Measurements from ENCODE around the gene BRD7.

The BRD7 gene

DNA sequence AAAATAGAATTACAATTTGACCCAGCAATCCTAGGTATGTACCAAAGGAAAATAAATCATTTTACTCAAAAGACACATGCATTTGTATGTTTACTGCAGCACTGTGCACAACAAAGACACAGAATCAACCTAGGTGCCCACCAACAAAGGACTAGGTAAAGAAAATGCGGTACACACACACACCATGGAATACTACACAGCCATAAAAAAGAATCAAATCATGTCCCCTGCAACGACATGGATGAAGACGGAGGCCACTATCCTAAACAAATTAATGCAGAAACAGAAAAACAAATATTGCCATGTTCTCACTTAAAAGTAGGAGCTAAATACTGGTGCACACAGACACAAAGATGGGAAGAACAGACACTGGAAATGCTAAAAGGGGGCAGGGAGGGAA, 36.2 kb downstream of the BRD7 start:
- H3K4me1 Mint-ChIP-seq: peaks cover 8% of the 10 kb centered on the region

DNA sequence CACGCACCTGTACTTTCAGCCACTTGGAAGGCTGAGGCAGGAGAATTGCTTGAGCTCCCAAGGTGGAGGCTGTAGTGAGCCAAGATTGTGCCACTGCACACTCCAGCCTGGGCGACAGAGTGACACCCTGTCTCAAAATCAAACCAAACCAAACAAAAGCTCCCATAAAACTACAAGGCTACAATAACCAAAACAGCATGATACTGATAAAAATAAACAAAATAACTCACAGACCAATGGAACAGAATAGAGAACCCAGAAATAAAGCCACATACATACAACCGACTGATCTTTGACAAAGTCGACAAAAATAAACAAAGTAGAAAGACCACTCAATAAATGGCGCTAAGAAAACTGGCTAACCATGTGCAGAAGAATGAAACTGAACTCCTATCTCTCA, 37.2 kb downstream of the BRD7 start:
- DNase-seq: no peak
- TF ChIP-seq, protein P1, sequence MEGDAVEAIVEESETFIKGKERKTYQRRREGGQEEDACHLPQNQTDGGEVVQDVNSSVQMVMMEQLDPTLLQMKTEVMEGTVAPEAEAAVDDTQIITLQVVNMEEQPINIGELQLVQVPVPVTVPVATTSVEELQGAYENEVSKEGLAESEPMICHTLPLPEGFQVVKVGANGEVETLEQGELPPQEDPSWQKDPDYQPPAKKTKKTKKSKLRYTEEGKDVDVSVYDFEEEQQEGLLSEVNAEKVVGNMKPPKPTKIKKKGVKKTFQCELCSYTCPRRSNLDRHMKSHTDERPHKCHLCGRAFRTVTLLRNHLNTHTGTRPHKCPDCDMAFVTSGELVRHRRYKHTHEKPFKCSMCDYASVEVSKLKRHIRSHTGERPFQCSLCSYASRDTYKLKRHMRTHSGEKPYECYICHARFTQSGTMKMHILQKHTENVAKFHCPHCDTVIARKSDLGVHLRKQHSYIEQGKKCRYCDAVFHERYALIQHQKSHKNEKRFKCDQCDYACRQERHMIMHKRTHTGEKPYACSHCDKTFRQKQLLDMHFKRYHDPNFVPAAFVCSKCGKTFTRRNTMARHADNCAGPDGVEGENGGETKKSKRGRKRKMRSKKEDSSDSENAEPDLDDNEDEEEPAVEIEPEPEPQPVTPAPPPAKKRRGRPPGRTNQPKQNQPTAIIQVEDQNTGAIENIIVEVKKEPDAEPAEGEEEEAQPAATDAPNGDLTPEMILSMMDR (IDR thresholded peaks at IDR 0.05): no peak
- no peaks in the 10 kb centered on the region for H3K9me3 Mint-ChIP-seq
- H3K36me3 Mint-ChIP-seq (ENCODE audit: low read depth): peaks cover 58% of the 10 kb centered on the region
- H3K4me1 Mint-ChIP-seq: peaks cover 13% of the 10 kb centered on the region
- no peak overlapping the region for H3K4me3 Mint-ChIP-seq
- no peaks in the 10 kb centered on the region for H3K27me3 Mint-ChIP-seq (ENCODE audit: low read depth, poor library complexity)
- H3K27ac Mint-ChIP-seq: no peak overlapping the region

More for the DNA sequence above, 36.2 kb downstream of the BRD7 start:
- no peak overlapping the region for H3K4me3 Mint-ChIP-seq
- no peaks in the 10 kb centered on the region for H3K27me3 Mint-ChIP-seq (ENCODE audit: low read depth, poor library complexity)
- H3K9me3 Mint-ChIP-seq: no peaks in the 10 kb centered on the region
- TF ChIP-seq, protein P1 (IDR thresholded peaks at IDR 0.05): no peak
- H3K27ac Mint-ChIP-seq: no peak overlapping the region
- H3K36me3 Mint-ChIP-seq (ENCODE audit: low read depth): peaks cover 57% of the 10 kb centered on the region
- no peak for DNase-seq

DNA sequence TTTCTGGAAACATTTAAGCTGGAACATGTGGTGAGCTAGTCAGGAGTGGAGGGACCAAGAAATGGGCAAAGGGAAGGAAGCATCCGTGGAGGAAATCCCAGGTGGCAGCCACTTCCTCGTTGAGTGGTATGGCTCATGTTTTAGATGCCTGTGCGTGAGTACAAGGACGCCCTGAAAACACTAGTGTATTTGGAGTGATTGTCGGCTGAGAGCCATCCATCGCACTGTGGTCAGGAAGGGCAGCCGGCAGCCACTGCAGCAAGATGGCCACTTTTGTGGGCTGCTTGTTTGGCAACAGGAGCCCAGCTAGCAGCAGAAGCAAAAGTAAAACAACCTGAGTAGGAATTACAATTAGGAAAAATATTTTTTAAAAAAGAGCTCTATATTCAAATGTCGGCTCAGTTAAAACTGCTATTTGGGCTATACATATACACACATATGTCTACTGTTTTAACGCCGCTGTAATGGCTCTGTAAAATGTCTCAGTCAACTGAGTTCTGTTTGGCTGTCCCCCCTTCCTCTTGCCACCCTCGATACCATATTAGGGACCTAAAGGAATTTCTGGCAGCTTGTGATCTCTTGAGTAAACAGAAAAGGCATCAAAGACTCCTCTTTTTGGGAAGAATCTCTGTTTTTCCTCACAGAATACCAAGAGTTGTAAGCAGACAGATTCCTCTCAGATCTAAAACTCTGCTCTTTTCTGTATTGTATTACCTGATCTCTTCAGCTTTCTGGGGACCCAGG, 39.2 kb downstream of the BRD7 start:
- Mint-ChIP-seq H3K9me3 (no peaks in the 10 kb centered on the region), H3K27ac (peak overlapping the region; percentile 8), H3K4me1 (peaks cover 14% of the 10 kb centered on the region), H3K4me3 (no peak overlapping the region), H3K36me3 (ENCODE audit: low read depth) (peaks cover 63% of the 10 kb centered on the region), H3K27me3 (ENCODE audit: low read depth, poor library complexity) (no peaks in the 10 kb centered on the region)
- no peak for DNase-seq
- TF ChIP-seq, protein P1 (IDR thresholded peaks at IDR 0.05): no peak

DNA sequence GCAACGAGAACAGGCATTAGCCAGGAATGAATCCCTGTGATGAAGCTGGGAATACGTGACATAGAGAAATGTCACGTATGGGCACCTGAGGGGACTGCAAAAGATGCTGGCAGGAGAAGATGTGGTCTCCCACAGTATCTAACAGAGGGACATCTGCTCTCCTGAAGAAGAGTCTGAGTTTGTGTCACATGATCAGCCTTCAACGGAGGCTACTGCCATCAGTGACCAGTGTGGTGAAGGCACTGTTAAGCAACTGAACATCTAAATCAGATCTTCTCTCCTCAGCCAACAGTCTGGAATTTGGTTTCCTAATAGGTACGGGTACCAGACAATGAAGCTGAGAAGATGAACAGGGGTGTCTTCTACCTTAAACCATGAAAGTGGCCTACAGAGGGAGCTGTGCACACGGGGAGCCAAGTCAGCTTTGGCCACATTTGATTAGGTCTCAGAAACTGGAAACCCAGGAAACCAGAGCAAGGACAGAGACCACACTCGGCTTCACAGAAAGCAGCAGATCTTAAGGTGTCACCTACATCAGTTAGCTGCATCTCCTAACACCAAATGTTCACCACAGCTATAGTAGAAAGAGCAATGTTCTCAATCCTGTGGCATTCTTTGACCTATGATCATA, 41.8 kb downstream of the BRD7 start:
- no peak overlapping the region for H3K27ac Mint-ChIP-seq
- H3K27me3 Mint-ChIP-seq (ENCODE audit: low read depth, poor library complexity): no peaks in the 10 kb centered on the region
- H3K36me3 Mint-ChIP-seq (ENCODE audit: low read depth): peaks cover 52% of the 10 kb centered on the region
- DNase-seq: no peak
- no peaks in the 10 kb centered on the region for H3K9me3 Mint-ChIP-seq
- H3K4me1 Mint-ChIP-seq: peaks cover 22% of the 10 kb centered on the region
- H3K4me3 Mint-ChIP-seq: no peak overlapping the region
- TF ChIP-seq, protein P1 (IDR thresholded peaks at IDR 0.05): peak; percentile 41

DNA sequence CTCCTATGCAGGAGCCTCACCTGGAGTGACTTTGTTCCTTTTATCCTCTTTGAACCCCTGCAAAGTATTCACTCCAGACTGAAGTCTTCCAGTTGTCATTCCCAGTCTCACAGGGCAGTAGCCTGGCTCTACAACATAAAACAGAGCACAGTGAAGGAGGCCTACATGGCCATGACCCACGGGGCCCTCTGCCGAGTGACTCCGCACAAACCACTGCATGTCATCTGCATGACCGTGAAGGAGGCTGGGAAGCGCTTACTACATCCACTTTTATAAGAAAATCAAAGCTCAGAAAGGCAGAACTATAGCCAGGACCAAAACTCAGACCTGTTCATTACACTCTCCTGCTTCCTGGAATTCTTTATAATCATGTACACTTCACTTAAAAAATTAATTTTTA, 42.5 kb downstream of the BRD7 start:
- H3K36me3 Mint-ChIP-seq (ENCODE audit: low read depth): peaks cover 53% of the 10 kb centered on the region
- no peak for DNase-seq
- no peaks in the 10 kb centered on the region for H3K27me3 Mint-ChIP-seq (ENCODE audit: low read depth, poor library complexity)
- H3K4me1 Mint-ChIP-seq: peaks cover 22% of the 10 kb centered on the region
- no peak overlapping the region for H3K27ac Mint-ChIP-seq
- H3K4me3 Mint-ChIP-seq: no peak overlapping the region
- no peaks in the 10 kb centered on the region for H3K9me3 Mint-ChIP-seq
- TF ChIP-seq, protein P1 (IDR thresholded peaks at IDR 0.05): no peak

All from nephron progenitor cell (in vitro differentiated cells).